ENCODE data around the gene FTCD. TPM values are rescaled to one million over a fixed set of nuclear protein-coding genes. Genes with fewer than 3 reads are reported as not detected.

FTCD gene
- total RNA-seq, 1 donor from 2014 or later, result not detected

GRCh38 chr21:46091631-46092025 is 63.8 kb downstream of the FTCD start:
- Histone ChIP-seq H3K36me3 (no peaks in the 10 kb centered on the region), H3K4me1 (peaks cover 29% of the 10 kb centered on the region), H3K27me3 (no peaks in the 10 kb centered on the region), H3K27ac (peak overlapping the region; percentile 91), H3K4me3 (peak overlapping the region; percentile 3 to 18), H3K9me3 (no peaks in the 10 kb centered on the region)
- intact Hi-C loops (cut with DNase I), result no loop called here
- TF ChIP-seq CTCF (IDR thresholded peaks at IDR 0.05) (no peak), POLR2A (IDR thresholded peaks at IDR 0.05) (no peak), POLR2AphosphoS5 (IDR thresholded peaks at IDR 0.05; ENCODE audit: insufficient read depth in 1 of 2, low read depth in 1 of 2) (no peak)
- peak in 1 of 2 donors; percentile 79 for DNase-seq (ENCODE audit: extremely low spot score in 2 of 2)

GRCh38 chr21:46091118-46091517 is 64.3 kb downstream of the FTCD start:
- intact Hi-C loops (cut with DNase I), result no loop called here
- peaks cover 29% of the 10 kb centered on the region for H3K4me1 ChIP-seq
- peak; percentile 86 to 93 for DNase-seq (ENCODE audit: extremely low spot score in 2 of 2)
- peak overlapping the region; percentile 91 for H3K27ac ChIP-seq
- no peaks in the 10 kb centered on the region for H3K36me3 ChIP-seq
- no peak for TF ChIP-seq POLR2A (IDR thresholded peaks at IDR 0.05)
- no peak for TF ChIP-seq POLR2AphosphoS5 (IDR thresholded peaks at IDR 0.05; ENCODE audit: insufficient read depth in 1 of 2, low read depth in 1 of 2)
- TF ChIP-seq CTCF (IDR thresholded peaks at IDR 0.05), result no peak
- no peaks in the 10 kb centered on the region for H3K9me3 ChIP-seq
- no peaks in the 10 kb centered on the region for H3K27me3 ChIP-seq
- H3K4me3 ChIP-seq, result no peak overlapping the region

- Histone ChIP-seq H3K27ac (no peak overlapping the region), H3K27me3 (no peaks in the 10 kb centered on the region), H3K9me3 (no peaks in the 10 kb centered on the region), H3K4me3 (no peak overlapping the region), H3K36me3 (no peaks in the 10 kb centered on the region), H3K4me1 (peaks cover 29% of the 10 kb centered on the region)
- no peak for DNase-seq (ENCODE audit: extremely low spot score in 2 of 2)
- TF ChIP-seq POLR2A (IDR thresholded peaks at IDR 0.05), result no peak
- TF ChIP-seq CTCF (IDR thresholded peaks at IDR 0.05), result no peak
- no peak for TF ChIP-seq POLR2AphosphoS5 (IDR thresholded peaks at IDR 0.05; ENCODE audit: insufficient read depth in 1 of 2, low read depth in 1 of 2)
- intact Hi-C loops (cut with DNase I), result no loop called here
Measured at GRCh38 chr21:46089285-46089684, 66.1 kb downstream of the FTCD start.

- H3K27me3 ChIP-seq, result no peaks in the 10 kb centered on the region
- H3K4me1 ChIP-seq, result peaks cover 34% of the 10 kb centered on the region
- H3K27ac ChIP-seq, result no peak overlapping the region
- no peak overlapping the region for H3K4me3 ChIP-seq
- no peak for DNase-seq (ENCODE audit: extremely low spot score in 2 of 2)
- no peaks in the 10 kb centered on the region for H3K36me3 ChIP-seq
- TF ChIP-seq POLR2A (IDR thresholded peaks at IDR 0.05), result no peak
- TF ChIP-seq POLR2AphosphoS5 (IDR thresholded peaks at IDR 0.05; ENCODE audit: insufficient read depth in 1 of 2, low read depth in 1 of 2), result no peak
- TF ChIP-seq CTCF (IDR thresholded peaks at IDR 0.05), result no peak
- intact Hi-C loops (cut with DNase I), result no loop called here
- H3K9me3 ChIP-seq, result no peaks in the 10 kb centered on the region
Measured at GRCh38 chr21:46088189-46088588, 67.2 kb downstream of the FTCD start.

- Histone ChIP-seq H3K4me1 (peaks cover 34% of the 10 kb centered on the region), H3K27me3 (no peaks in the 10 kb centered on the region), H3K9me3 (no peaks in the 10 kb centered on the region), H3K4me3 (no peak overlapping the region), H3K27ac (no peak overlapping the region), H3K36me3 (no peaks in the 10 kb centered on the region)
- no peak for DNase-seq (ENCODE audit: extremely low spot score in 2 of 2)
- intact Hi-C loops (cut with DNase I), result no loop called here
- TF ChIP-seq CTCF (IDR thresholded peaks at IDR 0.05) (no peak), POLR2AphosphoS5 (IDR thresholded peaks at IDR 0.05; ENCODE audit: insufficient read depth in 1 of 2, low read depth in 1 of 2) (no peak), POLR2A (IDR thresholded peaks at IDR 0.05) (no peak)
Measured at GRCh38 chr21:46087641-46088040, 67.7 kb downstream of the FTCD start.

Other genes starting within 250 kb of the FTCD start
- gene COL6A1, start 173.8 kb downstream of the FTCD start, total RNA-seq, result 520 TPM
- gene COL6A2, start 57.5 kb downstream of the FTCD start, total RNA-seq, result 535 TPM
- gene SPATC1L, start 28.9 kb upstream of the FTCD start, total RNA-seq, result 5.2 TPM
- gene LSS, start 73.2 kb upstream of the FTCD start, total RNA-seq, result 103 TPM
- 115 TPM for gene MCM3AP, start 130.0 kb upstream of the FTCD start, total RNA-seq
- 11.3 TPM for gene YBEY, start 130.8 kb upstream of the FTCD start, total RNA-seq
- 2.9 TPM for gene C21orf58, start 168.3 kb upstream of the FTCD start, total RNA-seq
- gene PCNT, start 168.6 kb upstream of the FTCD start, total RNA-seq, result 35.8 TPM

Data from vagina (tissue), 2 donors.